HepG2 (cell line): Measurements from ENCODE around the gene TP53. TPM values are rescaled to one million over a fixed set of nuclear protein-coding genes. Genes with fewer than 3 reads are reported as not detected.

Experiments
- ATAD3A ChIP-seq: sonication (generic); formaldehyde crosslinking; IDR thresholded peaks from 2 replicates; pipeline ENCODE4 v1.4.0; 2020; ENCODE audit warnings: missing genetic modification reagents
- BRCA1 ChIP-seq: sonication (generic); formaldehyde crosslinking; IDR thresholded peaks from 2 replicates; pipeline ENCODE4 v1.4.0; 2020; ENCODE audit warnings: missing genetic modification reagents
- CEBPG ChIP-seq: IDR thresholded peaks from 2 replicates; pipeline ENCODE4 v1.6.1; 2016
- ESRRA ChIP-seq: sonication (generic); formaldehyde crosslinking; IDR thresholded peaks from 2 replicates; pipeline ENCODE4 v1.5.1; 2020; ENCODE audit warnings: mild to moderate bottlenecking, low read depth, missing genetic modification reagents
- FIP1L1 ChIP-seq: fragments of 200-400 bp; formaldehyde crosslinking; IDR thresholded peaks from 2 replicates; pipeline ENCODE4 v1.6.1; 2018; ENCODE audit warnings: low read depth, mild to moderate bottlenecking, low read length, moderate library complexity, borderline replicate concordance; ENCODE audit not compliant: insufficient read depth
- GABPA ChIP-seq, 2 experiments: IDR thresholded peaks; 2 replicates each; pipeline ENCODE4 v1.6.1; 2011 to 2016; ENCODE audit warnings: low read depth in 2 of 2, low read length in 1 of 2, missing biosample characterization in 1 of 2, missing genetic modification characterization in 1 of 2
- HNF4A ChIP-seq: sonication (generic); formaldehyde crosslinking; IDR thresholded peaks from 2 replicates; pipeline ENCODE4 v1.4.0; 2020; ENCODE audit warnings: missing genetic modification reagents
- IKZF4 ChIP-seq: sonication (generic); formaldehyde crosslinking; IDR thresholded peaks from 2 replicates; pipeline ENCODE4 v1.5.1; 2020; ENCODE audit warnings: borderline replicate concordance, mild to moderate bottlenecking, low read depth, missing genetic modification reagents; ENCODE audit errors: not compliant biosample characterization
- JDP2 ChIP-seq: sonication (generic); formaldehyde crosslinking; IDR thresholded peaks from 2 replicates; pipeline ENCODE4 v1.8.1; 2022; ENCODE audit warnings: missing genetic modification reagents, borderline replicate concordance
- KDM2A ChIP-seq: sonication (generic); formaldehyde crosslinking; IDR thresholded peaks from 2 replicates; pipeline ENCODE4 v1.4.0; 2020; ENCODE audit warnings: low read depth, missing genetic modification reagents, borderline replicate concordance
- KLF11 ChIP-seq: IDR thresholded peaks from 2 replicates; pipeline ENCODE4 v1.6.1; 2016; ENCODE audit warnings: missing compliant biosample characterization
- MAFG ChIP-seq: sonication (generic); formaldehyde crosslinking; IDR thresholded peaks from 2 replicates; pipeline ENCODE4 v1.5.1; 2020; ENCODE audit warnings: mild to moderate bottlenecking, missing genetic modification reagents
- MATR3 ChIP-seq: sonication (generic); formaldehyde crosslinking; IDR thresholded peaks from 2 replicates; pipeline ENCODE4 v1.4.0; 2020; ENCODE audit warnings: missing genetic modification reagents
- NAIF1 ChIP-seq: sonication (generic); formaldehyde crosslinking; IDR thresholded peaks from 2 replicates; pipeline ENCODE4 v1.5.0; 2020; ENCODE audit warnings: mild to moderate bottlenecking, missing genetic modification reagents, borderline replicate concordance
- PCBP1 ChIP-seq: fragments of 200-400 bp; formaldehyde crosslinking; IDR thresholded peaks from 2 replicates; pipeline ENCODE4 v1.6.1; 2017; ENCODE audit warnings: mild to moderate bottlenecking, low read depth, low read length, borderline replicate concordance
- PHF21A ChIP-seq: sonication (generic); formaldehyde crosslinking; IDR thresholded peaks from 2 replicates; pipeline ENCODE4 v1.5.0; 2020; ENCODE audit warnings: mild to moderate bottlenecking, missing genetic modification reagents
- RFX1 ChIP-seq: fragments of 450-650 bp; IDR thresholded peaks from 2 replicates; pipeline ENCODE4 v1.6.1; 2017
- RFXANK ChIP-seq: IDR thresholded peaks from 2 replicates; pipeline ENCODE4 v1.6.1; 2016
- YY1 ChIP-seq: IDR thresholded peaks from 2 replicates; pipeline ENCODE4 v1.6.1; 2011; ENCODE audit warnings: low read length, low read depth, moderate library complexity, mild to moderate bottlenecking; ENCODE audit not compliant: insufficient read depth, insufficient replicate concordance
- ZBTB7A ChIP-seq: sonication (generic); formaldehyde crosslinking; IDR thresholded peaks from 2 replicates; pipeline ENCODE4 v1.8.0; 2022; ENCODE audit warnings: mild to moderate bottlenecking, missing genetic modification reagents
- ZFX ChIP-seq: sonication (generic); formaldehyde crosslinking; IDR thresholded peaks from 2 replicates; pipeline ENCODE4 v1.4.0; 2020; ENCODE audit warnings: mild to moderate bottlenecking, low read depth, missing genetic modification reagents, moderate library complexity
- ZNF160 ChIP-seq: sonication (generic); formaldehyde crosslinking; IDR thresholded peaks from 2 replicates; pipeline ENCODE4 v1.8.0; 2022; ENCODE audit warnings: mild to moderate bottlenecking, inconsistent platforms, missing genetic modification reagents
- ZNF274 ChIP-seq: sonication (generic); formaldehyde crosslinking; IDR thresholded peaks from 2 replicates; pipeline ENCODE4 v1.5.1; 2020; ENCODE audit warnings: mild to moderate bottlenecking, missing genetic modification reagents
- ZNF556 ChIP-seq: sonication (generic); formaldehyde crosslinking; IDR thresholded peaks from 2 replicates; pipeline ENCODE4 v1.4.0; 2020; ENCODE audit warnings: mild to moderate bottlenecking, missing genetic modification reagents, borderline replicate concordance
- ZNF724P ChIP-seq: sonication (generic); formaldehyde crosslinking; IDR thresholded peaks from 2 replicates; pipeline ENCODE4 v1.8.0; 2022; ENCODE audit warnings: missing genetic modification reagents, borderline replicate concordance
- ZNF749 ChIP-seq: sonication (generic); formaldehyde crosslinking; IDR thresholded peaks from 2 replicates; pipeline ENCODE4 v1.8.0; 2022; ENCODE audit warnings: mild to moderate bottlenecking, missing genetic modification reagents, moderate library complexity, borderline replicate concordance
- ZNF770 ChIP-seq: sonication (generic); formaldehyde crosslinking; IDR thresholded peaks from 2 replicates; pipeline ENCODE4 v1.5.0; 2020; ENCODE audit warnings: mild to moderate bottlenecking, missing genetic modification reagents
- ZNF792 ChIP-seq: IDR thresholded peaks from 2 replicates; pipeline ENCODE4 v1.6.1; 2016
- ZNF878 ChIP-seq: sonication (generic); formaldehyde crosslinking; IDR thresholded peaks from 2 replicates; pipeline ENCODE4 v1.8.1; 2023; ENCODE audit warnings: mild to moderate bottlenecking, missing genetic modification reagents, moderate library complexity
- ZZZ3 ChIP-seq: sonication (generic); formaldehyde crosslinking; IDR thresholded peaks from 2 replicates; pipeline ENCODE4 v1.4.0; 2020; ENCODE audit warnings: missing genetic modification reagents, mild to moderate bottlenecking, borderline replicate concordance
- polyA plus RNA-seq, 8 experiments: library from polyadenylated mRNA; depleted of rRNA in 3 of 8; stranded (reverse) in 7 of 8; unstranded in 1 of 8; fragments of >200 nt; fragmentation: Illumina TruSeq in 4 of 8; extraction: Trizol in 4 of 8; gene quantifications; 2 replicates each; pipeline versions ENCODE4 v1.2.1 to v1.2.3, GENCODE V29; 2011 to 2016; ENCODE audit warnings: low read depth in 4 of 8, missing spikeins in 1 of 8, mixed read lengths in 1 of 8; ENCODE audit not compliant: insufficient read depth in 1 of 8
- total RNA-seq, 5 experiments: library from RNA; depleted of rRNA; stranded (reverse); fragments of >200 nt; fragmentation: Illumina TruSeq; extraction: Trizol; gene quantifications; 2 replicates each; pipeline ENCODE4 v1.2.3, GENCODE V29; 2016; ENCODE audit warnings: low read depth in 1 of 5

Gene TP53
- total and polyA plus RNA-seq, 2 of the 13 experiments (the other 11 are each of a cell fraction or from before 2014, with no cell fraction given) = 17.1 to 29.9 TPM

GRCh38 chr17:7631398-7632380, 55.6 kb downstream of the TP53 start (continued):
- TF ChIP-seq NAIF1 (CRISPR knock-in tag) (no peak), KDM2A (CRISPR knock-in tag) (no peak), ESRRA (no peak), ZNF160 (no peak), PHF21A (CRISPR knock-in tag) (no peak), ZNF724P (CRISPR knock-in tag) (no peak), GABPA (IDR thresholded peaks at IDR 0.05; ENCODE audit: low read depth, low read length) (no peak), GABPA (CRISPR knock-in tag; IDR thresholded peaks at IDR 0.05; ENCODE audit: low read depth) (no peak), ZNF770 (CRISPR knock-in tag) (peak; percentile 99), ZNF749 (no peak), BRCA1 (CRISPR knock-in tag) (no peak), ZZZ3 (CRISPR knock-in tag) (no peak), ZNF274 (no peak), RFXANK (CRISPR knock-in tag) (no peak), ATAD3A (CRISPR knock-in tag) (no peak), MATR3 (CRISPR knock-in tag) (no peak), JDP2 (CRISPR knock-in tag) (no peak), CEBPG (no peak), ZBTB7A (no peak), KLF11 (CRISPR knock-in tag) (no peak), ZFX (CRISPR knock-in tag) (peak; percentile 11; the same call in 1 of the 2 replicates), FIP1L1 (no peak), MAFG (CRISPR knock-in tag) (no peak), ZNF878 (CRISPR knock-in tag) (no peak), RFX1 (no peak), IKZF4 (no peak), HNF4A (CRISPR knock-in tag) (0 out of 2 replicates have a peak, but pooled peaks have one; percentile 15), YY1 (no peak), PCBP1 (no peak), ZNF556 (CRISPR knock-in tag) (no peak), ZNF792 (CRISPR knock-in tag) (no peak)
